ENCODE measurements around the gene FAM9B.
"Not testable (repeated sequence)": the region's sequence is repeated elsewhere in the genome, so short reads cannot be mapped to it uniquely, and the experiment has no call there.

Gene FAM9B

GRCh38 chrX:9033989-9034388, at the start of gene FAM9B:
TSS of gene FAM9B (minus strand) at chrX:9034127. CDS start at chrX:9032986, 1,141 bp downstream.
- no peak for DNase-seq

GRCh38 chrX:9081271-9081670, 47.3 kb upstream of the FAM9B start:
- DNase-seq = no peak

- no peak for DNase-seq
These were observed 40.4 kb upstream of the FAM9B start for GRCh38 chrX:9074326-9074725.

- no peak for DNase-seq
These were observed 38.4 kb upstream of the FAM9B start for GRCh38 chrX:9072281-9072680.

GRCh38 chrX:9071031-9071650, 37.2 kb upstream of the FAM9B start:
- no peak for DNase-seq

GRCh38 chrX:9069573-9069972, 35.6 kb upstream of the FAM9B start:
- DNase-seq = no peak

- no peak for DNase-seq
These were observed 30.8 kb upstream of the FAM9B start for GRCh38 chrX:9064694-9065093.

GRCh38 chrX:9062641-9063040, 28.7 kb upstream of the FAM9B start:
- DNase-seq = no peak

- no peak for DNase-seq
These were observed 21.4 kb upstream of the FAM9B start for GRCh38 chrX:9055354-9055753.

GRCh38 chrX:9052081-9052480, 18.2 kb upstream of the FAM9B start:
- no peak for DNase-seq

GRCh38 chrX:9050331-9050730, 16.4 kb upstream of the FAM9B start:
- no peak for DNase-seq

- DNase-seq = no peak
These were observed 14.9 kb upstream of the FAM9B start for GRCh38 chrX:9048801-9049200.

- no peak for DNase-seq
These were observed 4.3 kb upstream of the FAM9B start for GRCh38 chrX:9038244-9038643.

- no peak for DNase-seq
These were observed 3.4 kb upstream of the FAM9B start for GRCh38 chrX:9037296-9037695.

GRCh38 chrX:9033586-9033985, 341 bp downstream of the FAM9B start:
- DNase-seq = no peak

GRCh38 chrX:9033179-9033578, 748 bp downstream of the FAM9B start:
- no peak for DNase-seq

- no peak for DNase-seq
These were observed 10.6 kb downstream of the FAM9B start for GRCh38 chrX:9023293-9023692.

- no peak for DNase-seq
These were observed 14.8 kb downstream of the FAM9B start for GRCh38 chrX:9019151-9019550.

GRCh38 chrX:9018332-9018731, 15.6 kb downstream of the FAM9B start:
- DNase-seq = not testable (repeated sequence)

GRCh38 chrX:9003041-9003440, 30.9 kb downstream of the FAM9B start:
- DNase-seq = no peak

- DNase-seq = no peak
These were observed 45.5 kb downstream of the FAM9B start for GRCh38 chrX:8988446-8988845.

GRCh38 chrX:8987672-8988250, 46.2 kb downstream of the FAM9B start:
- DNase-seq = peak; percentile 19

GRCh38 chrX:8984231-8984630, 49.7 kb downstream of the FAM9B start:
- DNase-seq = no peak

GRCh38 chrX:8981723-8982122, 52.2 kb downstream of the FAM9B start:
- DNase-seq = no peak

- no peak for DNase-seq
These were observed 53.2 kb downstream of the FAM9B start for GRCh38 chrX:8980756-8981155.

Data from activated effector memory CD4-positive, alpha-beta T cell treated with Interleukin-2 at 50 U/mL for 16 hours (primary cell).